HCT116 (cell line): ENCODE measurements around the gene GLYR1. TPM values are rescaled to one million over a fixed set of nuclear protein-coding genes. Genes with fewer than 3 reads are reported as not detected.

Experiments used
- ATAC-seq: fragments of 200-7000 bp; cut with Tn5 transposase; 2 replicates; pipeline ENCODE4 v1.9.1; 2020; ENCODE audit warnings: mild to moderate bottlenecking, moderate library complexity
- BruUV-seq: library from RNA; stranded (reverse); fragments of 400-500 nt; replicated peaks from 2 replicates; lab custom pipeline; 2021; lab: Mats Ljungman, UMichigan
- CTCF ChIA-PET: fragments of 300-600 bp; sonication (Branson Sonifier 250); formaldehyde crosslinking; loops from one replicate; lab custom pipeline; 2021; ENCODE audit warnings: antibody characterized with exemption; lab: Charles Lee
- POLR2A ChIA-PET: fragments of 300-600, 350-600 bp; sonication (Branson Sonifier 250); formaldehyde crosslinking; loops from one replicate; lab custom pipeline; 2021; ENCODE audit warnings: antibody characterized with exemption; lab: Charles Lee
- RAD21 ChIA-PET, 2 experiments: fragments of 300-600 bp; sonication (Branson Sonifier 250); formaldehyde crosslinking; loops; one replicate each; lab custom pipeline; 2023; ENCODE audit warnings: low total read pairs in 2 of 2; ENCODE audit not compliant: uncharacterized antibody in 2 of 2, unreplicated experiment in 2 of 2, low non-redundant PET in 1 of 2; lab: Charles Lee
- DNase-seq: peaks from one replicate; pipeline ENCODE4 v3.0.0-alpha.2; 2010; ENCODE audit warnings: low read depth, low spot score
- H2AFZ ChIP-seq: fragments of 200-600 bp; shearing (Covaris generic), sonication (generic); 2 replicates; pipeline ENCODE4 v1.6.1; 2017; ENCODE audit warnings: low read depth, mixed run types, mixed read lengths, antibody characterized with exemption, low read length; ENCODE audit not compliant: poor library complexity, severe bottlenecking
- H3K27ac ChIP-seq: 2 replicates; pipeline ENCODE4 v1.5.1; 2012; ENCODE audit warnings: low read depth, low read length
- H3K27me3 ChIP-seq: fragments of 200-600 bp; sonication (generic); 2 replicates; pipeline ENCODE4 v1.6.1; 2016; ENCODE audit warnings: mixed run types, low read length, mixed read lengths; ENCODE audit not compliant: insufficient read depth
- H3K36me3 ChIP-seq, 2 experiments: fragments of 200-500 bp in 1 of 2; fragments of 200-600 bp in 1 of 2; sonication (Bioruptor generic) in 1 of 2; sonication (generic) in 1 of 2; 2 replicates each; pipeline versions ENCODE4 v1.5.1 to v1.6.1; 2014 to 2016; ENCODE audit warnings: low read length in 2 of 2, inconsistent platforms in 1 of 2, mixed read lengths in 1 of 2, mixed run types in 1 of 2; ENCODE audit not compliant: insufficient read depth in 2 of 2, control insufficient read depth in 1 of 2
- H3K4me1 ChIP-seq, 2 experiments: fragments of 200-600 bp in 1 of 2; sonication (generic) in 1 of 2; 2 replicates each; pipeline versions ENCODE4 v1.5.1 to v1.6.1; 2012 to 2017; ENCODE audit warnings: low read length in 2 of 2, inconsistent platforms in 1 of 2, mild to moderate bottlenecking in 1 of 2, mixed read lengths in 1 of 2, mixed run types in 1 of 2, moderate library complexity in 1 of 2; ENCODE audit not compliant: insufficient read depth in 2 of 2, control insufficient read depth in 1 of 2
- H3K4me2 ChIP-seq: fragments of 200-600 bp; sonication (generic); 2 replicates; pipeline ENCODE4 v1.6.1; 2017; ENCODE audit warnings: mixed run types, low read length, mixed read lengths
- H3K4me3 ChIP-seq, 2 experiments: fragments of 200-600 bp in 1 of 2; sonication (generic) in 1 of 2; replicated peaks in 1 of 2; 2 replicates each; pipeline ENCODE4 v1.5.1; 2011 to 2016; ENCODE audit warnings: low read length in 2 of 2, control low read depth in 1 of 2, low read depth in 1 of 2, mild to moderate bottlenecking in 1 of 2, mixed read lengths in 1 of 2, mixed run types in 1 of 2
- H3K79me2 ChIP-seq: fragments of 200-600 bp; sonication (generic); 2 replicates; pipeline ENCODE4 v1.6.1; 2017; ENCODE audit warnings: mild to moderate bottlenecking, mixed run types, low read length, moderate library complexity, mixed read lengths; ENCODE audit not compliant: insufficient read depth
- H3K9ac ChIP-seq: fragments of 200-600 bp; sonication (generic); 2 replicates; pipeline ENCODE4 v1.6.1; 2016; ENCODE audit warnings: low read length, mixed read lengths
- H3K9me2 ChIP-seq: fragments of 200-600 bp; sonication (generic), shearing (Covaris generic); 2 replicates; pipeline ENCODE4 v1.6.1; 2017; ENCODE audit warnings: mixed run types, mild to moderate bottlenecking, moderate library complexity; ENCODE audit not compliant: insufficient read depth
- H3K9me3 ChIP-seq, 2 experiments: fragments of 200-500 bp in 1 of 2; fragments of 200-600 bp in 1 of 2; sonication (Bioruptor generic) in 1 of 2; sonication (generic) in 1 of 2; 2 replicates each; pipeline ENCODE4 v1.6.1; 2014 to 2017; ENCODE audit warnings: low read length in 2 of 2, mixed read lengths in 2 of 2, inconsistent platforms in 1 of 2, low read depth in 1 of 2, mild to moderate bottlenecking in 1 of 2, mixed run types in 1 of 2, moderate library complexity in 1 of 2; ENCODE audit not compliant: control insufficient read depth in 1 of 2, insufficient read depth in 1 of 2
- H4K20me1 ChIP-seq: fragments of 200-600 bp; sonication (generic), shearing (Covaris generic); 2 replicates; pipeline ENCODE4 v1.6.1; 2017; ENCODE audit warnings: mixed run types, mild to moderate bottlenecking, moderate library complexity; ENCODE audit not compliant: insufficient read depth
- ATF3 ChIP-seq: IDR thresholded peaks from 2 replicates; pipeline ENCODE4 v1.6.1; 2012
- CEBPB ChIP-seq: IDR thresholded peaks from 2 replicates; pipeline ENCODE4 v1.6.1; 2012; ENCODE audit warnings: low read depth
- CTCF ChIP-seq, 3 experiments: fragments of 200-600 bp in 1 of 3; sonication (generic) in 1 of 3; IDR thresholded peaks in 2 of 3; conservative IDR thresholded peaks in 1 of 3; 2 replicates each; pipeline ENCODE4 v1.5.1; 2012 to 2017; ENCODE audit warnings: low read depth in 2 of 3, low read length in 2 of 3, antibody characterized with exemption in 1 of 3, borderline replicate concordance in 1 of 3, control low read depth in 1 of 3, mild to moderate bottlenecking in 1 of 3, mixed read lengths in 1 of 3, mixed run types in 1 of 3, moderate library complexity in 1 of 3; ENCODE audit not compliant: insufficient read depth in 1 of 3
- ELF1 ChIP-seq: IDR thresholded peaks from 2 replicates; pipeline ENCODE4 v1.6.1; 2012; ENCODE audit warnings: low read depth, borderline replicate concordance
- EZH2phosphoT487 ChIP-seq: fragments of 200-600 bp; IDR thresholded peaks from 2 replicates; pipeline ENCODE4 v1.6.1; 2018; ENCODE audit warnings: antibody characterized with exemption, borderline replicate concordance
- POLR2A ChIP-seq: IDR thresholded peaks from 2 replicates; pipeline ENCODE4 v1.7.0; 2011; ENCODE audit warnings: borderline replicate concordance; ENCODE audit not compliant: insufficient read depth, insufficient read length; ENCODE audit errors: extremely low read depth
- POLR2AphosphoS5 ChIP-seq: IDR thresholded peaks from 2 replicates; pipeline ENCODE4 v1.6.1; 2011; ENCODE audit warnings: mild to moderate bottlenecking, low read depth, low read length, moderate library complexity
- RAD21 ChIP-seq: IDR thresholded peaks from 2 replicates; pipeline ENCODE4 v1.6.1; 2012; ENCODE audit warnings: low read depth, mild to moderate bottlenecking
- REST ChIP-seq: IDR thresholded peaks from 2 replicates; pipeline ENCODE4 v1.6.1; 2012; ENCODE audit warnings: low read depth
- SIN3A ChIP-seq: IDR thresholded peaks from 2 replicates; pipeline ENCODE4 v1.6.1; 2012; ENCODE audit warnings: low read depth
- SRF ChIP-seq: IDR thresholded peaks from 2 replicates; pipeline ENCODE4 v1.6.1; 2012; ENCODE audit warnings: low read depth
- YY1 ChIP-seq: IDR thresholded peaks from 2 replicates; pipeline ENCODE4 v1.6.1; 2011; ENCODE audit warnings: low read length, low read depth, moderate library complexity, mild to moderate bottlenecking; ENCODE audit not compliant: insufficient replicate concordance; ENCODE audit errors: extremely low read depth
- ZBTB33 ChIP-seq: IDR thresholded peaks from 2 replicates; pipeline ENCODE4 v1.6.1; 2011; ENCODE audit warnings: mild to moderate bottlenecking, low read length, moderate library complexity; ENCODE audit not compliant: insufficient replicate concordance; ENCODE audit errors: extremely low read depth
- ZFX ChIP-seq: fragments of 450-650 bp; IDR thresholded peaks from 2 replicates; pipeline ENCODE4 v1.6.1; 2017
- ZNF274 ChIP-seq: fragments of 200-500 bp; sonication (Bioruptor generic); IDR thresholded peaks from 2 replicates; pipeline ENCODE4 v1.6.1; 2014; ENCODE audit warnings: mild to moderate bottlenecking, low read depth, low read length, inconsistent platforms
- intact Hi-C: fragments of 100-400 bp; cut with micrococcal nuclease; formaldehyde crosslinking; loops from 2 replicates; pipeline ENCODE4 v1.10.0; 2022
- total RNA-seq: library from RNA; stranded (reverse); gene quantifications from one replicate; pipeline ENCODE4 v1.2.1, GENCODE V29; 2021; ENCODE audit not compliant: unreplicated experiment

GLYR1 gene
- total RNA-seq, 1 experiment from 2014 or later, result 50.0 TPM

- H3K9me3 ChIP-seq, result no peaks in the 10 kb centered on the region
- no peak overlapping the region for H3K9ac ChIP-seq
- no peak for DNase-seq
- no peaks in the 10 kb centered on the region for H3K9me2 ChIP-seq
- no peaks in the 10 kb centered on the region for H4K20me1 ChIP-seq
- H3K27ac ChIP-seq, result no peak overlapping the region
- no peak overlapping the region for H3K4me2 ChIP-seq
- no peak for TF ChIP-seq REST
- no peak for TF ChIP-seq RAD21
- no peak for TF ChIP-seq ZNF274
- no peak for TF ChIP-seq ZFX
- no peak for TF ChIP-seq ELF1
- TF ChIP-seq EZH2phosphoT487, result no peak
- TF ChIP-seq ATF3, result no peak
- TF ChIP-seq YY1, result no peak
- TF ChIP-seq SRF, result no peak
- no peak for TF ChIP-seq CTCF (IDR thresholded peaks at IDR 0.05 in 2 of 3, conservative IDR thresholded peaks at IDR 0.05 in 1 of 3; ENCODE audit: borderline replicate concordance in 1 of 3, insufficient read depth in 1 of 3, low read depth in 2 of 3, low read length in 2 of 3)
- no peak for TF ChIP-seq SIN3A
- TF ChIP-seq POLR2A, result no peak
- TF ChIP-seq CEBPB, result no peak
- TF ChIP-seq POLR2AphosphoS5, result no peak
- TF ChIP-seq ZBTB33, result no peak
- CTCF ChIA-PET, result no interaction called here
- no peak overlapping the region for H2AFZ ChIP-seq
- BruUV-seq, result no TSS peak
- no peak for ATAC-seq
- intact Hi-C loops, result no loop called here
- H3K4me1 ChIP-seq, result peaks cover 3 to 12% of the 10 kb centered on the region in 2 experiments; a peak in 3 of 4 replicates
- POLR2A ChIA-PET, result no interaction called here
- no peaks in the 10 kb centered on the region for H3K79me2 ChIP-seq
- RAD21 ChIA-PET, result no interaction called here
- no peaks in the 10 kb centered on the region for H3K36me3 ChIP-seq
- no peak overlapping the region for H3K4me3 ChIP-seq
- no peaks in the 10 kb centered on the region for H3K27me3 ChIP-seq
These were observed 63.7 kb downstream of the GLYR1 start for GRCh38 chr16:4783251-4783950.
